NCI-H748 (cell line): ENCODE data around the gene SGCD.
A peak's percentile ranks its signal among the peaks of the same experiment; 100 is the strongest.

Experiments
- DNase-seq: peaks from one replicate; lab custom pipeline; 2025; ENCODE audit not compliant: unreplicated experiment; lab: John Stamatoyannopoulos, UW

SGCD gene

GRCh38 chr5:156498226-156498980, 171.4 kb downstream of the SGCD start:
- DNase-seq, result no peak

GRCh38 chr5:156500755-156501154, 173.8 kb downstream of the SGCD start:
- no peak for DNase-seq

GRCh38 chr5:156505101-156505500, 178.1 kb downstream of the SGCD start:
- peak; percentile 67 for DNase-seq

GRCh38 chr5:156513123-156513815, 186.3 kb downstream of the SGCD start:
- DNase-seq, result no peak

GRCh38 chr5:156515121-156515520, 188.2 kb downstream of the SGCD start:
- no peak for DNase-seq

- DNase-seq, result no peak
These were observed 188.9 kb downstream of the SGCD start for GRCh38 chr5:156515803-156516360.

GRCh38 chr5:156522651-156523529, 195.9 kb downstream of the SGCD start:
- DNase-seq, result no peak

- no peak for DNase-seq
These were observed 196.6 kb downstream of the SGCD start for GRCh38 chr5:156523607-156524006.

GRCh38 chr5:156526081-156526925, 199.3 kb downstream of the SGCD start:
- DNase-seq, result no peak

GRCh38 chr5:156527611-156528010, 200.6 kb downstream of the SGCD start:
- no peak for DNase-seq

- no peak for DNase-seq
These were observed 201.7 kb downstream of the SGCD start for GRCh38 chr5:156528673-156529072.

GRCh38 chr5:156529892-156530291, 202.9 kb downstream of the SGCD start:
- no peak for DNase-seq

GRCh38 chr5:156531199-156531598, 204.2 kb downstream of the SGCD start:
- DNase-seq, result no peak

- DNase-seq, result no peak
These were observed 206.0 kb downstream of the SGCD start for GRCh38 chr5:156532921-156533320.

GRCh38 chr5:156534085-156534484, 207.1 kb downstream of the SGCD start:
- no peak for DNase-seq

- no peak for DNase-seq
These were observed 208.0 kb downstream of the SGCD start for GRCh38 chr5:156534906-156535485.

GRCh38 chr5:156540491-156540890, 213.5 kb downstream of the SGCD start:
- DNase-seq, result no peak

GRCh38 chr5:156541582-156541981, 214.6 kb downstream of the SGCD start:
- no peak for DNase-seq

GRCh38 chr5:156543348-156544145, 216.6 kb downstream of the SGCD start:
- peak; percentile 16 for DNase-seq
